GM18858 (cell line): Measurements from ENCODE around the gene SP3.

Experiments used
- ATAC-seq: cut with Tn5 transposase; IDR thresholded peaks from one replicate; pipeline ENCODE4 v1.9.1; 2021; ENCODE audit not compliant: unreplicated experiment

The SP3 gene

GRCh38 chr2:173997269-173997668, 32.1 kb upstream of the SP3 start:
- ATAC-seq: peak; percentile 86

GRCh38 chr2:173996766-173997165, 31.6 kb upstream of the SP3 start:
- no peak for ATAC-seq

- ATAC-seq: no peak
Measured at GRCh38 chr2:173993459-173993858, 28.3 kb upstream of the SP3 start.

GRCh38 chr2:173991856-173992588, 26.8 kb upstream of the SP3 start:
- ATAC-seq: no peak

- peak; percentile 68 for ATAC-seq
Measured at GRCh38 chr2:173990970-173991819, 26.0 kb upstream of the SP3 start.

GRCh38 chr2:173990245-173990644, 25.1 kb upstream of the SP3 start:
- no peak for ATAC-seq

- ATAC-seq: peak; percentile 23
Measured at GRCh38 chr2:173989884-173990215, 24.7 kb upstream of the SP3 start.

GRCh38 chr2:173989160-173989883, 24.1 kb upstream of the SP3 start:
- peak; percentile 25 for ATAC-seq

GRCh38 chr2:173986805-173987204, 21.6 kb upstream of the SP3 start:
- no peak for ATAC-seq

GRCh38 chr2:173985605-173985992, 20.4 kb upstream of the SP3 start:
- no peak for ATAC-seq

GRCh38 chr2:173984866-173985604, 19.9 kb upstream of the SP3 start:
- no peak for ATAC-seq

GRCh38 chr2:173983391-173983871, 18.3 kb upstream of the SP3 start:
- ATAC-seq: no peak

GRCh38 chr2:173982918-173983317, 17.7 kb upstream of the SP3 start:
- no peak for ATAC-seq

- ATAC-seq: no peak
Measured at GRCh38 chr2:173982182-173982714, 17.1 kb upstream of the SP3 start.

GRCh38 chr2:173981520-173981919, 16.3 kb upstream of the SP3 start:
- ATAC-seq: no peak

GRCh38 chr2:173979751-173980351, 14.7 kb upstream of the SP3 start:
- ATAC-seq: no peak

GRCh38 chr2:173978447-173978846, 13.3 kb upstream of the SP3 start:
- no peak for ATAC-seq

GRCh38 chr2:173972636-173973035, 7.5 kb upstream of the SP3 start:
- no peak for ATAC-seq

GRCh38 chr2:173972165-173972564, 7.0 kb upstream of the SP3 start:
- ATAC-seq: no peak

GRCh38 chr2:173970516-173970924, 5.3 kb upstream of the SP3 start:
- no peak for ATAC-seq
